ENCODE measurements around the gene PMVK.
A peak's percentile ranks its signal among the peaks of the same experiment; 100 is the strongest.

Gene PMVK

GRCh38 chr1:154945962-154946850 is 9.7 kb upstream of the PMVK start:
- DNase-seq, result no peak

- no peak for DNase-seq
Measured at GRCh38 chr1:154945160-154945961, 8.8 kb upstream of the PMVK start.

- DNase-seq, result no peak
Measured at GRCh38 chr1:154944401-154945159, 8.1 kb upstream of the PMVK start.

GRCh38 chr1:154943649-154944400 is 7.3 kb upstream of the PMVK start:
- DNase-seq, result peak; percentile 13 to 52

- DNase-seq, result no peak
Measured at GRCh38 chr1:154941333-154942013, 5.0 kb upstream of the PMVK start.

GRCh38 chr1:154940651-154941194 is 4.2 kb upstream of the PMVK start:
- no peak for DNase-seq

- no peak for DNase-seq
Measured at GRCh38 chr1:154940213-154940560, 3.7 kb upstream of the PMVK start.

GRCh38 chr1:154938604-154939399 is 2.3 kb upstream of the PMVK start:
- DNase-seq, result no peak

- no peak for DNase-seq
Measured at GRCh38 chr1:154937988-154938386, 1.5 kb upstream of the PMVK start.

GRCh38 chr1:154937085-154937987 is 817 bp upstream of the PMVK start:
- peak; percentile 76 to 99 for DNase-seq

GRCh38 chr1:154935749-154936554 is 567 bp downstream of the PMVK start:
- no peak for DNase-seq

- no peak for DNase-seq
Measured at GRCh38 chr1:154934358-154934948, 2.1 kb downstream of the PMVK start.

- no peak for DNase-seq
Measured at GRCh38 chr1:154931940-154932487, 4.5 kb downstream of the PMVK start.

GRCh38 chr1:154926201-154926600 is 10.3 kb downstream of the PMVK start:
- DNase-seq, result no peak

- peak in 1 of 2 donors; percentile 69 for DNase-seq
Measured at GRCh38 chr1:154925335-154926170, 11.0 kb downstream of the PMVK start.

GRCh38 chr1:154923695-154924094 is 12.8 kb downstream of the PMVK start:
- no peak for DNase-seq

GRCh38 chr1:154913273-154913672 is 23.2 kb downstream of the PMVK start:
- no peak for DNase-seq

Data from bone marrow (tissue), 2 donors.